ENCODE measurements around the gene STAP2.

Gene STAP2, protein sequence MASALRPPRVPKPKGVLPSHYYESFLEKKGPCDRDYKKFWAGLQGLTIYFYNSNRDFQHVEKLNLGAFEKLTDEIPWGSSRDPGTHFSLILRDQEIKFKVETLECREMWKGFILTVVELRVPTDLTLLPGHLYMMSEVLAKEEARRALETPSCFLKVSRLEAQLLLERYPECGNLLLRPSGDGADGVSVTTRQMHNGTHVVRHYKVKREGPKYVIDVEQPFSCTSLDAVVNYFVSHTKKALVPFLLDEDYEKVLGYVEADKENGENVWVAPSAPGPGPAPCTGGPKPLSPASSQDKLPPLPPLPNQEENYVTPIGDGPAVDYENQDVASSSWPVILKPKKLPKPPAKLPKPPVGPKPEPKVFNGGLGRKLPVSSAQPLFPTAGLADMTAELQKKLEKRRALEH

GRCh38 chr19:4338441-4339355 is at the start of gene STAP2:
Gene STAP2, minus strand, starts transcription at chr19:4338827. Its CDS starts 74 bp downstream, at chr19:4338753.
- peak; percentile 9 for DNase-seq

DNA sequence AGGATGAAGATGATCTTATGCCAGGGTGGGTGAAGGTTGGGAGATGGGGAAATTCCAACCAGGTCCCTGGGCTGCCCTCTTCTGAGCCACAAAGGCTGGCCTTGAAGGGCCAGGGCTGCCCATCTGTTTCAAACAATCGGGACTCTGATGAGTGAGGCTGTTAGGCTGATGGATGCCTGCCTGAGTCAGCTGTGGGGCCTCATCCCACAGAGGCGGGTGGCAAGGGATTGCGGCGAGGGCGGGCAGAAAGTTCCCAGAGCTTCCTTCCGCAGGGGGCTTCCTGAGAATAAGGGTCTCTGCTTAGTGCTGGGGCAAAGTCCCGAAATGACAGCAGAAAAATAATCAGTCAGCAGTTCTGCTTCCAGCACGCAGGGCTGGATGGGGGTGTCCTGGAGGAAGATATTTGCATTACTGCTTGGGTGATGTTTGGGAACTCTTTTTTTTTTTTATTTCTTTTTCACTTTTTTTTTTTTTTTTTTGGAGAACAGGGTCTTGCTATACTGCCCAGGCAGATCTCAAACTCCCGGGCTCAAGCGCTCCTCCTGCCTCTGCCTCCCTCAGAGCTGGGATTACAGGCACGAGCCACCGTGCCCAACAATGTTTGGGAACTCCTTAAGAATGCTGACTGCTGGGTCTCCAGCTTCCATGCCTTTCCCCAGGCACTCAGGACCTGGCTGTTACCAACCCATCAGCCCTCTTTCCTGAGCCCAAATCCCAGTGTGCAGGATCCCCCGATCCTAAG is 47.6 kb upstream of the STAP2 start:
- no peak for DNase-seq

GRCh38 chr19:4385291-4386040 is 46.8 kb upstream of the STAP2 start:
- DNase-seq, result no peak

DNA sequence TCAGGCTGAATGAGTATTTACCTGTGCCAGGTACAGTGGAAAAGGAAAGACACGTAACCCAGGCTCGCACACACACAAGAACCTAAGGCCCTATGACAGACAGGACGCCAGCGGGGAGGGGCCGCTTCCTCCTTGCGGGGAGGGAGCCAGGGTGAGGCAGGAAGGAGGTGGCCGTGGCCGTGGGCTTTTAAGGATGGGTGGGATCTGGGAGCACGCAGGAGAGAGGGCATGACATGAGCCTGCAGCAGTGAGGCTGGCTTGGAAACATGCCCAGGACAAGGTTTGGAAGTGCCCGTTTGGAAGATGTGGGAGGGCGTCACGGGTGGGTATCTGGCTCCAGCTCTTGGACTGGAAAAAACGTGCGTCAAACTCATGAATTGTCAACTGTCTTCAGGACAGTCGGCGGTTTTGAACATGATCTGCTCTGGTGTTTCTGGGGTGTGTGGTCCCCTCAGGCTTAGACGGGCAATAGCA is 41.7 kb upstream of the STAP2 start:
- DNase-seq, result no peak

GRCh38 chr19:4379383-4380253 is 41.0 kb upstream of the STAP2 start:
- no peak for DNase-seq

DNA sequence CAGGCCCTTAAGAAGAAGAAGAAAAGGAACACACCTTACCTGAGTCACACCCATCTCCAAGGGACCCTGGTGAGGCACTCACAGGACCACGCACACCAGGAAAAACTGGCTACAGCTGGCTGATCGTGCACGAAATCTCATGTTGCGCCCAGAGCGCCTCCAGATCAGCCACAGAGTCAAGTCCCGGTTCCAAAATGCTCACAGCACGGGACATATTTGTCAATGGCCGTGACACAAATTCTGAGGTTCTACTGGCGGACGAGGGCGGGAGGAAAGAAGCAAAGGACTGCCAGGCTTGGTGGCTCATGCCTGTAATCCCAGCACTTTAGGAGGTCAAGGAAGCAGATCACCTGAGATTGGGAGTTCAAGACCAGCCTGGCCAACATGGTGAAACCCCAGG is 40.3 kb upstream of the STAP2 start:
- DNase-seq, result no peak

- no peak for DNase-seq
Measured at GRCh38 chr19:4376991-4377781, 38.6 kb upstream of the STAP2 start.

- DNase-seq, result no peak
Measured at GRCh38 chr19:4376671-4376990, 38.0 kb upstream of the STAP2 start.

DNA sequence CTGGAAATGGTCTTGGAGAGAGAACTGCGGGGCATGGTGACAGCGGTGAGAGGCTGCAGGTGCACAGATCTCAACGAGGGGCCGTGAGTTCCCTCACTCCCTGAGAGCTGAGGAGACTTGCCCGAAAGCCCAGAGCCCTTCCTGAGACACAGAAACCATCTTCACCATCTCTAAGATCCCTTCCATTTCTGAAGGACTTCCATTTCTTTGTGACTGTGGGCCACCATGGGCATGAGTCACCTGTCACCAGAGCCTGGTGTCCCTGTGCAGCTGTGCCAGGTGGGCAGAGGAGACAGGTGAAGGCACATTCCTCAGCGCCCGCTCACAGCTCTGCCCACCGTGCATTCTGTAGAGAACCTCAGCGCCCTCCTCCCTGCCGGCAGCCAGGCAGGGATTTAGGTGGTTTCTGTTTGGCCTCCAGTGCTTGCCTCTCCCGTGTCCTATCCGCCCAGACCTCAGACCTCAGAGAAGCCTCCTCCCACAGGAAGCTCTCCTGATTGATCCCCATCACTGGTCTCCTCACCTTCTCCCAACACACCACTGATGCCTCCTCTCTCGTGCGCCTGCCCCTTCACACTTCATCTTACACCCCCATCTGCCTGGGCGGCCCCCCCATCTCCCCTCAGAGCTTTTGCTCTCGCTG is 37.5 kb upstream of the STAP2 start:
- no peak for DNase-seq

- DNase-seq, result no peak
Measured at GRCh38 chr19:4375164-4376027, 36.8 kb upstream of the STAP2 start.

DNA sequence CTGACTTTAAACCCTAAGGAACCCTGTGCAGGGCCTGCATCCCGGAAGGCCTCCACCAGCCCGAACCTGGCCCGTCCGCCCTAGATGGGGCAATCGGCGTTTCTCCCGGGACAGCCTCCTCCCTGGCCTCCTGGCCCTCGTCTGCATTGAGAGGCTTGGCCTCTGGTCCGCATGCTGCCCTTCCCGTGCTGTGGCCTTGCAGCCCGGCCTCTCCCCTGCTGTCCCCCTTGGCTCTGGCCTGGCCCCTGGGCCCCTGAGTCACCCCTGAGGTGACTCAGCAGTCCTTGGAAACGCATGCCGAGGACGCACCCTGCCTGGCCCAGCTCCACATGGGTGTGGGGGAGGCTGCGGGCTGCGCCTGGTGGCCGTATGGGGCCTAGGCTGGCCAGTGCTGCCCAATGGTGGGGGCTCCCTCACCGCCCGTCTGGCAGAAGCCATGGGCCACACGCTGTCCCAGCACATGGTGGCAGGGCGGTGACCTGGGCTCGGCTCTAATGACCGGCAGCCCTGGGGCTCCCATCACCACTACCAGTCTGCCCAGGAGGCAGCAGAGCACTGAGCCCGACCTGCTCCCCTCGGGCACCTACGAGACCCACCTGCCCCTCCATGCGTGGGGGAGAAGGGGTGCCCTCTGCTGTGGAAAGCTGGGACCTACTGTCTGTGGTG is 36.0 kb upstream of the STAP2 start:
- no peak for DNase-seq

- no peak for DNase-seq
Measured at GRCh38 chr19:4373601-4374497, 35.2 kb upstream of the STAP2 start.

- DNase-seq, result no peak
Measured at GRCh38 chr19:4373013-4373367, 34.4 kb upstream of the STAP2 start.

GRCh38 chr19:4372165-4373012 is 33.8 kb upstream of the STAP2 start:
- no peak for DNase-seq

DNA sequence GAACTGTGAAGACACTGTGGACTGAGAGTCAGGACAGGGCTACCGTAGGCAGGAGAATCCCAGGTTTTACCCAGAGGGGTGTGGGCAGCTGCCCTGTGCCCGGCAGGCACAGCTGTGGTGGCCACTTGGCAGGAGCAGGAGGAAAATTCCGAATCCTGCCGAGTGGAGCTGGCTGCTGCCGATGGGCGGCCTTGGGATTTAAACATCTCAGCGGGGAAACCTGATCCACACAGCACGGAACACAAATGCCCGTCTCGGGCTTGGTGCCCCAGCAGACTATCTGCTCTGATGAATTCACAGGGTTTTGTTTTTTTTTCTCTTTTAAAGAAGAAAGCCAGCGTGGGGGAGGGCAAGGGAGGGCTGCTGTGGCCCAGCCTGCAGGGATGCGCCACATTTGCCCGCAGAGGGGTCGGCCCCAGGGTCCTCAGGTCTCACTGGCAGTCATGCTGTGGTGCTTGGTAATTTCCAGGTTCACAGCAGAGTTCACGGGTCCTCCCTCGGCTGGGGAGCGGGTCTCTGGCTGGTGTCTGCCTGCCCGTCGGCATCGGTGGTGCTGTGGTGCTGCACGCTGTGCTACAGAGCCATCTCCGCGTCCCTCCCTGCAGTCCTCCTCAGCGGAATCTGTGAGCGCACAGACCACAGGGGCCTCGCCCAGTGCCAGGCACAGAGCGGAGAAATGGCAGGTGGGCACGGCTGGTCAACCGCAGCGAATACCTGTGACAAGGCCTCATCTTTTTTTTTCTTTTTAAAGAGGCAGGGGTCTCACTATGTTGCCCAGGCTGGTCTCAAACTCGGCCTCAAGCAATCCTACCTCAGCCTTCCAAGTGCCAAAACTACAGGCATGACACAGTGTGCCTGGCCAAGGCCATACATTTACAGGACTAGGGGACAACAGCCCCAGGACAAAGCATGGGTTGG is 32.9 kb upstream of the STAP2 start:
- DNase-seq, result no peak
